ENCODE results near the gene POLH. TPM values are rescaled to one million over a fixed set of nuclear protein-coding genes. Genes with fewer than 3 reads are reported as not detected.

The POLH gene
- total and polyA plus RNA-seq, 9 of the 15 experiments (the other 6 are each of a cell fraction or from before 2014, with no cell fraction given): 5.8 to 31.6 (median 20.6) TPM

- TF ChIP-seq CREB1 (IDR thresholded peaks at IDR 0.05) (peak; percentile 84), CREB1 (CRISPR knock-in tag; IDR thresholded peaks at IDR 0.05) (no peak), GABPA (tag; conservative IDR thresholded peaks at IDR 0.05; ENCODE audit: low read depth) (no peak), TBP (optimal IDR thresholded peaks at IDR 0.05; ENCODE audit: low read depth, low read length) (peak; percentile 57), NFRKB (IDR thresholded peaks at IDR 0.05; ENCODE audit: low read depth) (peak; percentile 100), ZHX1 (conservative IDR thresholded peaks at IDR 0.05; ENCODE audit: low read length) (peak; percentile 39; the same call in 1 of the 2 replicates), PATZ1 (CRISPR knock-in tag; IDR thresholded peaks at IDR 0.05; ENCODE audit: borderline replicate concordance) (peak; percentile 67; the same call in 1 of the 2 replicates), ZMIZ1 (IDR thresholded peaks at IDR 0.05; ENCODE audit: low read depth in 2 of 2, low read length in 2 of 2) (no peak), MTA1 (IDR thresholded peaks at IDR 0.05; ENCODE audit: borderline replicate concordance) (no peak; the same call in 1 of the 2 replicates), ELF4 (CRISPR knock-in tag; IDR thresholded peaks at IDR 0.05) (peak; percentile 85), PTRF (tag; IDR thresholded peaks at IDR 0.05) (peak; percentile 73), RFX5 (IDR thresholded peaks at IDR 0.05; ENCODE audit: low read depth, low read length) (no peak), NFATC3 (IDR thresholded peaks at IDR 0.05) (peak; percentile 77; the same call in 1 of the 2 replicates), CBX5 (IDR thresholded peaks at IDR 0.05; ENCODE audit: borderline replicate concordance, low read depth) (no peak), ETS2 (tag; IDR thresholded peaks at IDR 0.05; ENCODE audit: borderline replicate concordance, poor library complexity, severe bottlenecking) (no peak)
- TF ChIP-seq, protein P1, sequence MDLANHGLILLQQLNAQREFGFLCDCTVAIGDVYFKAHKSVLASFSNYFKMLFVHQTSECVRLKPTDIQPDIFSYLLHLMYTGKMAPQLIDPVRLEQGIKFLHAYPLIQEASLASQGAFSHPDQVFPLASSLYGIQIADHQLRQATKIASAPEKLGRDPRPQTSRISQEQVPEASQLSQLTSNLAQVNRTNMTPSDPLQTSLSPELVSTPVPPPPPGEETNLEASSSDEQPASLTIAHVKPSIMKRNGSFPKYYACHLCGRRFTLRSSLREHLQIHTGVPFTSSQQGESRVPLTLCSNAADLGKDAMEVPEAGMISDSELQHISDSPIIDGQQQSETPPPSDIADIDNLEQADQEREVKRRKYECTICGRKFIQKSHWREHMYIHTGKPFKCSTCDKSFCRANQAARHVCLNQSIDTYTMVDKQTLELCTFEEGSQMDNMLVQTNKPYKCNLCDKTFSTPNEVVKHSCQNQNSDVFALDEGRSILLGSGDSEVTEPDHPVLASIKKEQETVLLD (IDR thresholded peaks at IDR 0.05): no peak
These were observed 51.2 kb downstream of the POLH start (continued) for GRCh38 chr6:43627008-43627825.
